ENCODE measurements around the gene GLI3. TPM values are rescaled to one million over a fixed set of nuclear protein-coding genes. Genes with fewer than 3 reads are reported as not detected.

GLI3 gene
- total RNA-seq, 1 donor from 2014 or later: 7.3 TPM

GRCh38 chr7:42105554-42106358, 131.3 kb downstream of the GLI3 start:
- Histone ChIP-seq H3K36me3 (ENCODE audit: control insufficient read depth, insufficient read depth, low read length) (no peaks in the 10 kb centered on the region), H3K27me3 (ENCODE audit: control insufficient read depth, insufficient read depth, low read length) (no peaks in the 10 kb centered on the region), H3K4me3 (ENCODE audit: low read depth, low read length) (no peak overlapping the region)
- no peak for DNase-seq (ENCODE audit: low read depth)
- TF ChIP-seq, protein P1, sequence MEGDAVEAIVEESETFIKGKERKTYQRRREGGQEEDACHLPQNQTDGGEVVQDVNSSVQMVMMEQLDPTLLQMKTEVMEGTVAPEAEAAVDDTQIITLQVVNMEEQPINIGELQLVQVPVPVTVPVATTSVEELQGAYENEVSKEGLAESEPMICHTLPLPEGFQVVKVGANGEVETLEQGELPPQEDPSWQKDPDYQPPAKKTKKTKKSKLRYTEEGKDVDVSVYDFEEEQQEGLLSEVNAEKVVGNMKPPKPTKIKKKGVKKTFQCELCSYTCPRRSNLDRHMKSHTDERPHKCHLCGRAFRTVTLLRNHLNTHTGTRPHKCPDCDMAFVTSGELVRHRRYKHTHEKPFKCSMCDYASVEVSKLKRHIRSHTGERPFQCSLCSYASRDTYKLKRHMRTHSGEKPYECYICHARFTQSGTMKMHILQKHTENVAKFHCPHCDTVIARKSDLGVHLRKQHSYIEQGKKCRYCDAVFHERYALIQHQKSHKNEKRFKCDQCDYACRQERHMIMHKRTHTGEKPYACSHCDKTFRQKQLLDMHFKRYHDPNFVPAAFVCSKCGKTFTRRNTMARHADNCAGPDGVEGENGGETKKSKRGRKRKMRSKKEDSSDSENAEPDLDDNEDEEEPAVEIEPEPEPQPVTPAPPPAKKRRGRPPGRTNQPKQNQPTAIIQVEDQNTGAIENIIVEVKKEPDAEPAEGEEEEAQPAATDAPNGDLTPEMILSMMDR (IDR thresholded peaks at IDR 0.05; ENCODE audit: insufficient read depth, low read length, poor library complexity, severe bottlenecking): no peak

- Histone ChIP-seq H3K27me3 (ENCODE audit: control insufficient read depth, insufficient read depth, low read length) (no peaks in the 10 kb centered on the region), H3K4me3 (ENCODE audit: low read depth, low read length) (no peak overlapping the region), H3K36me3 (ENCODE audit: control insufficient read depth, insufficient read depth, low read length) (no peaks in the 10 kb centered on the region)
- DNase-seq (ENCODE audit: low read depth): no peak
- TF ChIP-seq, protein P1 (IDR thresholded peaks at IDR 0.05; ENCODE audit: insufficient read depth, low read length, poor library complexity, severe bottlenecking): no peak
Measured at GRCh38 chr7:42104694-42105093, 132.3 kb downstream of the GLI3 start.

DNA sequence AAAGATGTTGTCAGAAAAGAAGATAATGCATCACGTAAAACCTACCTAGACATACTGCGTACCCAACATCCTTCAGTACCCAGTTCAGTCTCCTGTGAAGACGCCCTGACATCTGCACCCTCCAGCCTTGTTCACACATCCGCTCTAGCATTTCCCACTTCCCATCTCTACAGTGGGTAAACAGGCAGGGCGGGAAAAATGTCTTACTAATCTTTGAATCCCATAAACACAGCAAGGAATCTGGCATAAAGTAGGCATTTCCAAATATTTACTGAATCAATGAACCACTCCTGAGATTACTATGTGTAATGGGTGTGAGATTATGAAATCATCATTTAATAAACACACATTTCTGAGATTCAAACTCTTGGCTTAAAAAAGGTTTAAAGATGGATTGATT, 132.8 kb downstream of the GLI3 start:
- no peak for DNase-seq (ENCODE audit: low read depth)
- no peaks in the 10 kb centered on the region for H3K27me3 ChIP-seq (ENCODE audit: control insufficient read depth, insufficient read depth, low read length)
- no peaks in the 10 kb centered on the region for H3K36me3 ChIP-seq (ENCODE audit: control insufficient read depth, insufficient read depth, low read length)
- no peak overlapping the region for H3K4me3 ChIP-seq (ENCODE audit: low read depth, low read length)
- TF ChIP-seq, protein P1 (IDR thresholded peaks at IDR 0.05; ENCODE audit: insufficient read depth, low read length, poor library complexity, severe bottlenecking): no peak

- DNase-seq (ENCODE audit: low read depth): no peak
- Histone ChIP-seq H3K4me3 (ENCODE audit: low read depth, low read length) (no peak overlapping the region), H3K27me3 (ENCODE audit: control insufficient read depth, insufficient read depth, low read length) (no peaks in the 10 kb centered on the region), H3K36me3 (ENCODE audit: control insufficient read depth, insufficient read depth, low read length) (no peaks in the 10 kb centered on the region)
- TF ChIP-seq, protein P1 (IDR thresholded peaks at IDR 0.05; ENCODE audit: insufficient read depth, low read length, poor library complexity, severe bottlenecking): no peak
Measured at GRCh38 chr7:42103456-42103855, 133.6 kb downstream of the GLI3 start.

GRCh38 chr7:42103020-42103419, 134.0 kb downstream of the GLI3 start:
- no peaks in the 10 kb centered on the region for H3K27me3 ChIP-seq (ENCODE audit: control insufficient read depth, insufficient read depth, low read length)
- TF ChIP-seq, protein P1 (IDR thresholded peaks at IDR 0.05; ENCODE audit: insufficient read depth, low read length, poor library complexity, severe bottlenecking): no peak
- H3K4me3 ChIP-seq (ENCODE audit: low read depth, low read length): no peak overlapping the region
- no peak for DNase-seq (ENCODE audit: low read depth)
- no peaks in the 10 kb centered on the region for H3K36me3 ChIP-seq (ENCODE audit: control insufficient read depth, insufficient read depth, low read length)

DNA sequence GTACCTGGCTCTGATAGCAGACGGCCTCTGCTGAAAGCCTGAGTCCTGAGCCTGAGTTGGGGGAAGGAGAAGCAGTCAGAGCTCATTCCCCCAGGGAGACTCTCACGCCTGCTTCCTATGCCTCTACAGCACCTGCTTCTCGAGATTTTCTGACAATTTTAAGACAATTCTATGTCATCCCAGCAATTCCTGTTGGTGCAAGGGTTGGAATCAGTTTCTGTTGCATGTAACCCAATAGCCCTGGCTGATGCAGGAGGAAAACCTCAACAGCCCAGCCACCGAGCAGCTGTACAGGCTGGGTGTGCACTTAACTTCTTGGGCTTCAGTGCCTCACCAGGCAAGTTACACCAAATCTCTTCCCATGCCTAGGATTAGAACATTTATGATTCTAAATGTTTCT, 134.7 kb downstream of the GLI3 start:
- DNase-seq (ENCODE audit: low read depth): no peak
- H3K36me3 ChIP-seq (ENCODE audit: control insufficient read depth, insufficient read depth, low read length): no peaks in the 10 kb centered on the region

More for the DNA sequence above, 134.7 kb downstream of the GLI3 start:
- TF ChIP-seq, protein P1 (IDR thresholded peaks at IDR 0.05; ENCODE audit: insufficient read depth, low read length, poor library complexity, severe bottlenecking): no peak
- Histone ChIP-seq H3K27me3 (ENCODE audit: control insufficient read depth, insufficient read depth, low read length) (no peaks in the 10 kb centered on the region), H3K4me3 (ENCODE audit: low read depth, low read length) (no peak overlapping the region)
